Suppressor macrophage treated with lipopolysaccharide for 4 hours (primary cell): ENCODE data around the gene TMEM239.

Source experiments
- DNase-seq: peaks from one replicate; pipeline ENCODE4 v3.0.0-alpha.2; 2020

Gene TMEM239

DNA sequence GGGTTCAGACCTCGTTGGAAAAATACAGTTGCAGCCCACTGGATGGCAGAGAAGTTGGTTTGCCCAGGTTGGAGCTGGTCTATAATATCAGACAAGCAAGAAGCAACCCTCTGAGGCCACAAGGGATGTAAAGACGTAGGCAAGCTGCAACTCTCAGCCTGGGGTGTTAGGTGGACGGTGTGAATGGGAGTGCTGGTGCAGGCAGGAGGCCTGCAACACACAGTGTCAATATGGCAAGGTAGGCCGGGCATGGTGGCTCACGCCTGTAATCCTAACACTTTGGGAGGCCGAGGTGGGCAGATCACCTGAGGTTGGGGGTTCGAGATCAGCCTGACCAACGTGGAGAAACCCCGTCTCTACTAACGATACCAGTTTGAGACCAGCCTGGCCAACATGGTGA is 34.9 kb downstream of the TMEM239 start:
- DNase-seq, result no peak

DNA sequence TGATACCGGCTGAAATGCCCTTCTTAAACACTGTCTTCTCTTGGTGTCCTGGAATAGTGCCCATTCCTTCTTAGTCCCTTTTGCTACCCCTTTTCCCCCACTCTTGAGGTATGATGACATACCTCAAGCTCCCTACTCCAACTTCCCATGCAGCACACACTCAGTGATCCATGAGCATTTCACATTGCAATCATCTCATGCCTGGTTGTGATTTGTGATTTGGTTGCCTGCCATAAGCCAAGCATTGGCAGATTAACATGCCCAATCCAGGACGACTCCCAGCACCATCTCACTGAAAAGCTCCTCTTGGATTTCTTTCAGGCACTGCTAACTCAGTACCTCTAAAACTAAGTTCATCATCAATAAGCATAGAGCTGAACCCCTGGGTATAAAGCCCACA is 42.4 kb downstream of the TMEM239 start:
- DNase-seq, result no peak

DNA sequence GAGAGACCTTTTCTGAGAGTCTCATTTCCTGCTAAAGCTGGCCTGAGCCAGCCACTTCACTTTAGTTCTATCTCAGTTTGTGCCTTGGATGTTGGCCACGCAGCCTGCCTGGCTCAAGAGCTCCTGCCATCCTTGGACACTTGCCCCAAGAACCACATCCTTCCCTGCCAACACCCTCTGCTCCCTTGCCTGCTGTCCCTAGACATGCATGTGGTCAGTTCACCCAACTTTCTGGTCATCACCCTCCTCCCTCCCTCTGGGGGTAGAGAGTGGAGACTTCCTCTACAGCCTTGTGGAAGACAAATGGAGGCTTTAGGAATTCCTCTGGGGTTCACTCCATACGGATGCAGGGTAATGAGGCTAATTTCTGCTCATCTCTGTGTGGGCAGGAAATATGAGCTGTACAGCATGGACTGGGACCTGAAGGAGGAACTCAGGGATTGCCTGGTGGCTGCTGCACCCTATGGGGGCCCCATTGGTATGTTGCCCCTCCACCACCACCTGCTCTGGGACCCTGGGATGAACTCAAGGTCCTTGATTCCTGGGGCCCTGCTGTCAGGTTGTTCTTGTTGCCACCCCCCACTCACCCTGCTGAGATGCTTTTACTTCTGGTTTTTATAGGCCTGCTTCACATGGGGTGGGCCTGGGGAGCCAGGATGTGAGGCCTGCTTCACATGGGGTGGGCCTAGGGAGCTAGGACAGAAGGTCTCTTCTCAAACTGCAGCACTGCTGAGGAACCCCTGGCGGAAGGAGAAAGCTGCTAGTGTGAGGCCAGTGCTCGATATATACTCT is 43.4 kb downstream of the TMEM239 start:
- DNase-seq, result no peak

DNA sequence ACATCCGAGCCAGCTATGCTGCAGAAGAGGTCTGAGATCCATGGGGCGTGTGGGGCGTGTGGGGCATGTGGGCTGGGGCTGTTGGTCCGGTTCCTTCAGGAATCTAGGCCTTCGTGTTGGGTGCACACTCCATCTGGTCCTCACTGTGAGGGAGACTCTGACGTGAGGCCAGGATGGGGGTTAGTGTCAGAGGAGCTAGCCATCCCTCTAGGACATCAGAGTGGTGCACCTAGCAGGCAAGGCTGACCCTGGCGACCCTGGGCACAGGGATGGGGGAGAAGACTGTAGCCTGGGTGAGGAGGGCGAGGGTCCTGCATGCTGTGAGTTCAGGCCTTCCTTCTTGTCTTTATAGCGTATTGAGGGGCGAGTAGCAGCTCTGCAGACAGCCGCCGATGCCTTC is 48.5 kb downstream of the TMEM239 start:
- DNase-seq, result no peak

DNA sequence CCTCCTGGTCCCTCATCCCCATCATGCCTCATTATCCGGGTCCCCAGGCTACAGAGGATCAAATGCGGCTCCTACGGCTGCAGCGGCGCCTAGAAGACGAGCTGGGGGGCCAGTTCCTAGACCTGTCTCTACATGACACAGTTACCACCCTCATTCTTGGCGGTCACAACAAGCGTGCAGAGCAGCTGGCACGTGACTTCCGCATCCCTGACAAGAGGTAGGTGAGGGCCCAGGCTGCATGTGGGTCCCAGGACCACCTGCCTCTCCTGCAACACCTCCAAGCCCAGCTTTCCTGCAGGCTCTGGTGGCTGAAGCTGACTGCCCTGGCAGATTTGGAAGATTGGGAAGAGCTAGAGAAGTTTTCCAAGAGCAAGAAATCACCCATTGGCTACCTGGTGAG is 48.9 kb downstream of the TMEM239 start:
- DNase-seq, result no peak

DNA sequence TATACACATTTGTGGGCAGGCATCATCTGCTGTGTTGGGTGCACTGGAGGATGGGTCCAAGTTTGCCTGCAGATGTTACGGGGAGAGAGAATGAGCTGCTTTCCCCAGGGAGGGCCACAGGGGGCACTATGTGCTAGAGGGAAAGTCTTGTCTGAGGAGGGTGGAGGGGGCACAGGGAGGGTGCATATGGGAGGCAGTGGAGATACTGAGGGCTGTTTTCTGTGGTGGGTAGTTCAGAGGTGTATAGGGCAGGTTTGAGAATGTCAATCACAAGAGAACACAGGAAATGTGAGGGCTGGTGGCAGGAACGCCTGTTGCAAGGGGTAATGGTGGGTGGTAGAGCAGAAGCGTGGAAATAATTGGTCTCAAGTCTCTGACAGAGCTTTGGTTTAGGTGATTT is 49.5 kb downstream of the TMEM239 start:
- DNase-seq, result peak; percentile 34

DNA sequence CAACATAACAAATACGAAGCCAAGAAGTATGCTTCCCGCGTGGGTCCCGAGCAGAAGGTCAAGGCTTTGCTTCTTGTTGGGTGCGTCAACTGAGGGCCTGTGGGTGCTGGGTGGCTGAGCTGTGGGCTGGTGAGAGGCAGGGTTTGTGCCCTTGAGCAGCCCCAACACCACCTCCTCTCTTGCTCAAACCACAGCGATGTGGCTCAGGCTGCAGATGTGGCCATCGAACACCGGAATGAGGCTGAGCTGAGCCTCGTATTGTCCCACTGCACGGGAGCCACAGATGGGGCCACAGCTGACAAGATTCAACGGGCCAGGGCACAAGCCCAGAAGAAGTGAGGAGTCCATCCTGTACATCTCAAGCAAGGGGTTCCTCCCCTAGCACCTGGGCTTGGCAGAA is 50.1 kb downstream of the TMEM239 start:
- DNase-seq, result no peak

DNA sequence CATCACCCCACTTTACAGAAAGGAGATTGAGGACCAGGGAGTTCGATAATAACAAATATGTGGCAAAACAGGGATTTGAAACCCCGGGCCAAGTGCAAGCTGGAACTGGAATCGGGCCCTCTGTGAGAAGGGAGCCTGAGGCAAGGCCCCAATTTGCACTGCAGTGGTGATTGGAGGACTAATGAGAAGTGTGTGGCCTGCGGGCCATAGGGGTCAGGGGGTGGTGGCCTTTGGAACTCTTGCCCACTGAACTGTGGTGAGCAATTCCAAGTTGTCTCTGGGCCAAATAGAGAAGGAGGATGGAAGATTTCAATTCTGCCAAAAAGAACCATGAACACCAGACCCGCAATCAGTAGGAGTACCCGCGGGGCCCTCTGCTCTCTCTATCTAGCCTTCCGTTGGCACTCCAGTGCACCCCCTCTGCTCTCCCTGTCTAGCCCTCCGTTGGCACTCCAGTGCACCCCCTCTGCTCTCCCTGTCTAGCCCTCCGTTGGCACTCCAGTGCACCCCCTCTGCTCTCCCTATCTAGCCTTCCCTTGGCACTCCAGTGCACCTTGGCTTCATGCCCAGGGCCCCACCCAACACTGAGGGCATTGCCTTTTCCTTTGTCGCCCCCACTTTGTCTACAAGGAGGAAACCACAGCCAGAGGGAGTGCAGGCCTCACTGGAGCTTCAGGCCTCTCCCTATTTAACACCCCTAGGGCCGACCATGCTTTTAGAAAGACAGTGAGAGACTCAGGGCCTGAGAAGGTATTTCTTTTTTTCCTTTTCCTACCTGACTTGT is 51.1 kb downstream of the TMEM239 start:
- DNase-seq, result no peak
